Measurements from ENCODE around the gene FILIP1L.

The FILIP1L gene

DNA sequence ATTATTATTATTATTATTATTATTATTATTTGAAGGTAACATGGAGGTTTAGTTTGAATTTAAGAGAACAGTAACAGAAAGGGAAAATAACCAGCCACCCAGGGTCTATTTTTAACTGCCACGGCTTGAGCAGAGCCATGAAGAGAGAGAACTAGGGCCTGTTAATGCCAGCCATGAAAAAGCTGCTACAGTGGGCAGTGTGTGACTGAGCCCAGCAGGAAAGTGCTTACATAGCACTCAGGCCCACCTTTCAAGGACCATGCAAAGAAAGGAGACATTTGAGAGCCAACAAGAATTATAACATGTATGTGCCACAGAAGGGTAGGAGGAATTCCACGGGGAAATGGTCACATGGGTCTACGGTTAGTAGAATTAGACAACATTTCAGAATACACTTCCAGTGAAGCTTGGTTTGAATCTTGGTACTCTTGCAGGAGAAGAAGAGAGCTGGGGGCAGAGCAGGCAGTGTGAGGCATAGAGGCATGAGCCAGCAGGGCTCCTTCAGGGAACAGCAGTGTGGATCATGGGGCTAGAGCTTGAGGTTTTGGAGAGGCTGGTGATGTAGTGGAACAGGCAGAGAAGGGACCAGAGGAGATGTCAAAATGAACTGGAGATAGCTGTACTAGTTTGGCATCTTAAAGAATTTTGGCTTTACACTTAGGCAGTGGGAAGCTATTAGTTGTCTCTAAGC, 155.9 kb downstream of the FILIP1L start:
- TF ChIP-seq, protein P1, sequence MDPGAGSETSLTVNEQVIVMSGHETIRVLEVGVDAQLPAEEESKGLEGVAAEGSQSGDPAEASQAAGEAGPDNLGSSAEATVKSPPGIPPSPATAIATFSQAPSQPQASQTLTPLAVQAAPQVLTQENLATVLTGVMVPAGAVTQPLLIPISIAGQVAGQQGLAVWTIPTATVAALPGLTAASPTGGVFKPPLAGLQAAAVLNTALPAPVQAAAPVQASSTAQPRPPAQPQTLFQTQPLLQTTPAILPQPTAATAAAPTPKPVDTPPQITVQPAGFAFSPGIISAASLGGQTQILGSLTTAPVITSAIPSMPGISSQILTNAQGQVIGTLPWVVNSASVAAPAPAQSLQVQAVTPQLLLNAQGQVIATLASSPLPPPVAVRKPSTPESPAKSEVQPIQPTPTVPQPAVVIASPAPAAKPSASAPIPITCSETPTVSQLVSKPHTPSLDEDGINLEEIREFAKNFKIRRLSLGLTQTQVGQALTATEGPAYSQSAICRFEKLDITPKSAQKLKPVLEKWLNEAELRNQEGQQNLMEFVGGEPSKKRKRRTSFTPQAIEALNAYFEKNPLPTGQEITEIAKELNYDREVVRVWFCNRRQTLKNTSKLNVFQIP (CRISPR knock-in tag; IDR thresholded peaks at IDR 0.05; ENCODE audit: borderline replicate concordance, low read depth), result no peak
- TF ChIP-seq SNAI2 (CRISPR knock-in tag; IDR thresholded peaks at IDR 0.05) (no peak), CSDC2 (CRISPR knock-in tag; IDR thresholded peaks at IDR 0.05) (no peak)
- TF ChIP-seq, protein P2, sequence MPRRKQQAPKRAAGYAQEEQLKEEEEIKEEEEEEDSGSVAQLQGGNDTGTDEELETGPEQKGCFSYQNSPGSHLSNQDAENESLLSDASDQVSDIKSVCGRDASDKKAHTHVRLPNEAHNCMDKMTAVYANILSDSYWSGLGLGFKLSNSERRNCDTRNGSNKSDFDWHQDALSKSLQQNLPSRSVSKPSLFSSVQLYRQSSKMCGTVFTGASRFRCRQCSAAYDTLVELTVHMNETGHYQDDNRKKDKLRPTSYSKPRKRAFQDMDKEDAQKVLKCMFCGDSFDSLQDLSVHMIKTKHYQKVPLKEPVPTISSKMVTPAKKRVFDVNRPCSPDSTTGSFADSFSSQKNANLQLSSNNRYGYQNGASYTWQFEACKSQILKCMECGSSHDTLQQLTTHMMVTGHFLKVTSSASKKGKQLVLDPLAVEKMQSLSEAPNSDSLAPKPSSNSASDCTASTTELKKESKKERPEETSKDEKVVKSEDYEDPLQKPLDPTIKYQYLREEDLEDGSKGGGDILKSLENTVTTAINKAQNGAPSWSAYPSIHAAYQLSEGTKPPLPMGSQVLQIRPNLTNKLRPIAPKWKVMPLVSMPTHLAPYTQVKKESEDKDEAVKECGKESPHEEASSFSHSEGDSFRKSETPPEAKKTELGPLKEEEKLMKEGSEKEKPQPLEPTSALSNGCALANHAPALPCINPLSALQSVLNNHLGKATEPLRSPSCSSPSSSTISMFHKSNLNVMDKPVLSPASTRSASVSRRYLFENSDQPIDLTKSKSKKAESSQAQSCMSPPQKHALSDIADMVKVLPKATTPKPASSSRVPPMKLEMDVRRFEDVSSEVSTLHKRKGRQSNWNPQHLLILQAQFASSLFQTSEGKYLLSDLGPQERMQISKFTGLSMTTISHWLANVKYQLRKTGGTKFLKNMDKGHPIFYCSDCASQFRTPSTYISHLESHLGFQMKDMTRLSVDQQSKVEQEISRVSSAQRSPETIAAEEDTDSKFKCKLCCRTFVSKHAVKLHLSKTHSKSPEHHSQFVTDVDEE (CRISPR knock-in tag; IDR thresholded peaks at IDR 0.05), result no peak
- no peak for ATAC-seq

GRCh38 chr3:99957151-99957796, 157.0 kb downstream of the FILIP1L start:
- ATAC-seq, result no peak
- no peak for TF ChIP-seq ARNTL (CRISPR knock-in tag; IDR thresholded peaks at IDR 0.05; ENCODE audit: borderline replicate concordance, low read depth)
- TF ChIP-seq GLIS3 (CRISPR knock-in tag; IDR thresholded peaks at IDR 0.05), result no peak
- TF ChIP-seq, protein P3, sequence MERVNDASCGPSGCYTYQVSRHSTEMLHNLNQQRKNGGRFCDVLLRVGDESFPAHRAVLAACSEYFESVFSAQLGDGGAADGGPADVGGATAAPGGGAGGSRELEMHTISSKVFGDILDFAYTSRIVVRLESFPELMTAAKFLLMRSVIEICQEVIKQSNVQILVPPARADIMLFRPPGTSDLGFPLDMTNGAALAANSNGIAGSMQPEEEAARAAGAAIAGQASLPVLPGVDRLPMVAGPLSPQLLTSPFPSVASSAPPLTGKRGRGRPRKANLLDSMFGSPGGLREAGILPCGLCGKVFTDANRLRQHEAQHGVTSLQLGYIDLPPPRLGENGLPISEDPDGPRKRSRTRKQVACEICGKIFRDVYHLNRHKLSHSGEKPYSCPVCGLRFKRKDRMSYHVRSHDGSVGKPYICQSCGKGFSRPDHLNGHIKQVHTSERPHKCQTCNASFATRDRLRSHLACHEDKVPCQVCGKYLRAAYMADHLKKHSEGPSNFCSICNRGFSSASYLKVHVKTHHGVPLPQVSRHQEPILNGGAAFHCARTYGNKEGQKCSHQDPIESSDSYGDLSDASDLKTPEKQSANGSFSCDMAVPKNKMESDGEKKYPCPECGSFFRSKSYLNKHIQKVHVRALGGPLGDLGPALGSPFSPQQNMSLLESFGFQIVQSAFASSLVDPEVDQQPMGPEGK (CRISPR knock-in tag; IDR thresholded peaks at IDR 0.05; ENCODE audit: borderline replicate concordance), result no peak
- no peak for TF ChIP-seq ZNF565 (CRISPR knock-in tag; conservative IDR thresholded peaks at IDR 0.05; ENCODE audit: low read depth)
- no peak for TF ChIP-seq ESRRG (CRISPR knock-in tag; IDR thresholded peaks at IDR 0.05)
- TF ChIP-seq ZC3H10 (CRISPR knock-in tag; IDR thresholded peaks at IDR 0.05), result no peak
- TF ChIP-seq TOX (CRISPR knock-in tag; IDR thresholded peaks at IDR 0.05; ENCODE audit: borderline replicate concordance), result no peak

DNA sequence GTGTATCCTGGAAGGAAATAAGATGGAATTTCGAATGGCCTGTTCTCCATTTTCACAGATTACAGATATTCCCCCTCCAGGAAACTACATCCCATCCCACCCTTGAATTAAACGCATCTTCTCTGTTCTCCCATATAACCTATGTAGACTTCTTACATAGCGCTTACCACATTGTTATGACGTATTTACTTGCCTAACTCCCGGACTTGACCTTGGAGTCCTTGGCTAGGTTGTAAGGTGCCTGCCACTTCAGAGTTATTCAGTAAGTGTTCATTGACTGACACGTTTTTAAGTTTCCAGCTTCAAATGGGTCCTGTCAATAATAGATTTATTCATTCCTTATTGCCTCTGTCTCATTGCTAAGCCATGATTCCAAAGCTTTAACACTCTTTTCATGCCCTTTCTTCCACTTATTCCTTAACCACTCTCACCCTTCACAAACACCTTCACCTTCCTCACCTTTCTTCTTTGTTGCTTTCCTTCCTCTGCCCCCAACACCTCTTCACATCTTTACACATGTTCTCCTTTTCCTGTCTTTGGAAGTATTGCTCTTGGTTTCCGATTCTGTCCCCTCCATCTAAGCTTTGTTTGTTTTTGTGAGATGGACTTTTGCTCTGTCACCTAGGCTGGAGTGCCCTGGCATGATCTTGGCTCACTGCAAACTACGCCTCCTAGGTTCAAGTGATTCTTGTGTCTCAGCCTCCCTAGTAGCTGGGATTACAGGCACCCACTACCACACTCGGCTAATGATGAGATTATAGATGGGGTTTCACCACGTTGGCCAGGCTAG, 158.3 kb downstream of the FILIP1L start:
- no peak for TF ChIP-seq ZC3H10 (CRISPR knock-in tag; IDR thresholded peaks at IDR 0.05)
- no peak for ATAC-seq

DNA sequence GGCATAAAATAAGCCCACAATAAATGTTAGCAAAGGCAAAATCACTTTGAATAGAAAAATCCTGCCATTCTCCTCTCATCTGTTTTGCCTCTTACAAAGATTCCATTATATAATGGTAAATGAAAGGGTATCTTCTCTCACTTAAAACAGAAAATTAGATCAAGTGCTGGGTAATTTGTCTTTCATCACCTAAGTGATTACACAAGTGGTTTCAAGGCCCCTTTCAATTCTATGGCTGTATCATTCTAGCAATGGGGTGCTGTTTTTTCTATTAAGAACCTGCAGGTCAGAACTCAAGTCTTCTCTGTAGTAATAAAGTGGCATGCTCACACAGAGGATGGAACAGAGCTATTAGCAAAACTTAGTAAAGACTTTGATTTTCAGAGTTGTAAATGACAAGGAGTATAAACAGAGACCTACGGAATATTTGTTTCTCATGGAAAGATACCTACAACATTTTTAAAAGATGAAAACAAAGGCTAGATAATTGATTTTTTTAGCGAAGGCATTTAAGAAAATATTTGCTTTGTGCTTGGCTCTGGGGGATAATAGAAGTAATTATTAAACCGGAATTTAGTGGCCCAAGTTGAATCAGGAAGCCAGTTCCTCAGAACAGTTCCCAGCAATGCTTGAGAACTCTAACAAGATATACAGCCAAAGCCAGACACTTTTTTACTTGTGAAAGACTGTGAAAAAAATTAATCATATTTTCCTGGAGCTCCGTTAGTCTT, 159.2 kb downstream of the FILIP1L start:
- ATAC-seq, result no peak
- TF ChIP-seq ARNTL (CRISPR knock-in tag; IDR thresholded peaks at IDR 0.05; ENCODE audit: borderline replicate concordance, low read depth) (no peak), ZNF70 (CRISPR knock-in tag; IDR thresholded peaks at IDR 0.05) (no peak)
- TF ChIP-seq, protein P1 (CRISPR knock-in tag; IDR thresholded peaks at IDR 0.05; ENCODE audit: borderline replicate concordance, low read depth), result no peak

DNA sequence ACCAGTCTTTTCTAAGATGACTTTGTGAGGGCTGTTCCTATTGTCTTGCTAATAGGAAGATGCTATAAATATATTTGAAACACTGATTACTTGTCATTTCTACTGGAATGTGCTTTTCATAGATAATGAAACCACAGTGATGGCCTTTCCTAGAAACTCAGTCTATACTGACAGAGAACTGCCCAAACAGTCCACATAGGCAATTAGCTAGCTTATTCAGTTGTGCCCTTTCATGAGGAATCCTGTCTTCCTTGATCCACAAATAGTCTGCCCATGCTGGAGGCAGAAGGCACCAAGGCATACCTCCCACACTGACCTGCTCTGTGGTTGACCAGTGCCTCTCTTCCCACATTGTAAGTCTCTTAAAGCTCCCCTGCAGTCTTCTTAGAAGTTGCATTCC, 160.7 kb downstream of the FILIP1L start:
- no peak; the same call in 2 of the 3 replicates for ATAC-seq
- no peak for TF ChIP-seq ISL1 (CRISPR knock-in tag; IDR thresholded peaks at IDR 0.05)
